GM19467 (cell line): Measurements from ENCODE around the gene KLF7.
A peak's percentile ranks its signal among the peaks of the same experiment; 100 is the strongest.

Experiments used
- ATAC-seq: cut with Tn5 transposase; IDR thresholded peaks from one replicate; pipeline ENCODE4 v1.9.1; 2021; ENCODE audit warnings: mild to moderate bottlenecking, moderate library complexity; ENCODE audit not compliant: unreplicated experiment

KLF7 gene

GRCh38 chr2:207167099-207167923 lies 1.6 kb upstream of the KLF7 start:
- ATAC-seq: no peak

- peak; percentile 37 for ATAC-seq
Observed at GRCh38 chr2:207166349-207167098, 776 bp upstream of the KLF7 start.

GRCh38 chr2:207166039-207166348 lies 246 bp upstream of the KLF7 start:
- peak; percentile 97 for ATAC-seq

GRCh38 chr2:207164006-207164831 lies 1.5 kb downstream of the KLF7 start:
- no peak for ATAC-seq

- no peak for ATAC-seq
Observed at GRCh38 chr2:207163756-207164005, 2.1 kb downstream of the KLF7 start.

- no peak for ATAC-seq
Observed at GRCh38 chr2:207163053-207163755, 2.5 kb downstream of the KLF7 start.

- no peak for ATAC-seq
Observed at GRCh38 chr2:207162316-207162715, 3.4 kb downstream of the KLF7 start.

- no peak for ATAC-seq
Observed at GRCh38 chr2:207161247-207162123, 4.3 kb downstream of the KLF7 start.

- ATAC-seq: no peak
Observed at GRCh38 chr2:207160115-207160514, 5.6 kb downstream of the KLF7 start.

GRCh38 chr2:207159002-207159401 lies 6.7 kb downstream of the KLF7 start:
- no peak for ATAC-seq

- no peak for ATAC-seq
Observed at GRCh38 chr2:207157731-207158130, 8.0 kb downstream of the KLF7 start.

GRCh38 chr2:207157162-207157481 lies 8.6 kb downstream of the KLF7 start:
- no peak for ATAC-seq

- no peak for ATAC-seq
Observed at GRCh38 chr2:207156451-207157161, 9.1 kb downstream of the KLF7 start.

GRCh38 chr2:207155516-207156444 lies 10.0 kb downstream of the KLF7 start:
- ATAC-seq: no peak

- no peak for ATAC-seq
Observed at GRCh38 chr2:207154556-207155510, 10.9 kb downstream of the KLF7 start.

GRCh38 chr2:207153266-207153975 lies 12.3 kb downstream of the KLF7 start:
- no peak for ATAC-seq

GRCh38 chr2:207151048-207151447 lies 14.7 kb downstream of the KLF7 start:
- no peak for ATAC-seq
